K562 (cell line): Measurements from ENCODE around the gene DCST1. TPM values are rescaled to one million over a fixed set of nuclear protein-coding genes. Genes with fewer than 3 reads are reported as not detected.

Experiments
- C11orf30 ChIP-seq: fragments of 450-650 bp; IDR thresholded peaks from 2 replicates; pipeline ENCODE4 v1.6.1; 2016; ENCODE audit warnings: low read depth, mild to moderate bottlenecking
- JUND ChIP-seq, 2 experiments: IDR thresholded peaks; 2 replicates in 1 of 2; 3 replicates in 1 of 2; pipeline ENCODE4 v1.6.1; 2011; ENCODE audit warnings: borderline replicate concordance in 2 of 2, low read depth in 2 of 2, low read length in 2 of 2, improper control_type of control experiment in 1 of 2, missing biosample characterization in 1 of 2, missing genetic modification characterization in 1 of 2, missing genetic modification reagents in 1 of 2
- PRDM10 ChIP-seq: fragments of 450-650 bp; IDR thresholded peaks from 2 replicates; pipeline ENCODE4 v1.6.1; 2018; ENCODE audit not compliant: partially characterized antibody
- VEZF1 ChIP-seq: fragments of 200-800 bp; sonication (Bioruptor generic); IDR thresholded peaks from 2 replicates; pipeline ENCODE4 v1.6.1; 2017; ENCODE audit warnings: missing genetic modification characterization, missing compliant biosample characterization
- polyA plus RNA-seq, 8 experiments: library from polyadenylated mRNA; depleted of rRNA in 4 of 8; stranded (reverse) in 5 of 8; unstranded in 3 of 8; fragments of >200 nt; fragmentation: Nextera tagmentation in 2 of 8; fragmentation: Illumina TruSeq in 1 of 8; extraction: Ambion mirVana in 2 of 8; extraction: Trizol in 1 of 8; gene quantifications; 2 replicates each; pipeline versions ENCODE4 v1.2.1 to v1.2.3, GENCODE V29; 2011 to 2014; ENCODE audit warnings: inconsistent platforms in 1 of 8, missing spikeins in 1 of 8
- total RNA-seq, 7 experiments: library from RNA; depleted of rRNA in 6 of 7; stranded (reverse); fragments of >200 nt in 6 of 7; fragmentation: Illumina TruSeq in 2 of 7; extraction: Trizol in 2 of 7; gene quantifications; 2 replicates each; pipeline versions ENCODE4 v1.2.1 to v1.2.3, GENCODE V29; 2011 to 2021; ENCODE audit warnings: low replicate concordance in 1 of 7

The DCST1 gene
- total and polyA plus RNA-seq, 9 of the 15 experiments (the other 6 are each of a cell fraction or from before 2014, with no cell fraction given) = not detected

DNA sequence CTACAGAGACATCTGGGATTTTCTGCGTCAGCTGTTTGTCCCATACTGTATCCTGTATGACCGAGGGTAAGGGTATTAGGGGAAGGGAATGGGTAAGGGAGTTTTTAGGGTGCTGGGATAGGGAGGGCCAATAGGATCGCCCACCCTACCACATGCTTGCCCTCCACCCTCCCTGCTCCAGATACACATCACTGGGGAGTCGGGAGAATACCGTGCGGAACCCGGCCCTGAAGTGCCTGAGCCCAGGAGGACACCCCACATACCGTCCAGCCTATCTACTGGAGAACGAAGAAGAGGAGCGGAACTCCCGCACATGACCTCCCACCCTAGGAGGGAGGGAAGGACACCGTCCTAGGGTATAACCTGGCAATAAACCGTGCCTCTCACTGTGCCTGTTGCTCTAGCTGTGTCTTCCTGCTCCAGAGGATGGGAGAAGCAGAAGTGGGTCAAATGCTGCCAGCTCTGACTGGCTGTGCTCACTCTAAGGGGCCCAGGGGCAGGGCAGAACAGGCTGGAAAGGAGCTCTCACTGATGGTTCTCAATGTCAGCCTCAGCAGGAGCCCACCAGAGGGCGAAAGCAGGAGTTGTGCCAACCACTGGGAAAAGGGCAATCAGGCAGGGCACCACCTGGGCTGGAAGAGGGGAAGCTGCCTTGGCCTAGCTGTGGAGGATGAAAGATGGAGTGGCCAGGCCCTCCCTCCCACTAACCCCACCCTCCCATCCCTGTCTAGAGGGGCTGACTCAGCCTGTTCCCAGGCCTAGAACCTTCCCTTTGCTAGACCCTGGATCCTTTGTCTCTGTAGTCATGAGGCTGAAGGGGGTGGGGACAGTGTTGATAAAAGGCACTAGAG is 40.7 kb upstream of the DCST1 start (continued):
- TF ChIP-seq VEZF1 (CRISPR knock-in tag) (peak; percentile 46; the same call in 1 of the 2 replicates), C11orf30 (peak; percentile 40), JUND (IDR thresholded peaks at IDR 0.05; ENCODE audit: borderline replicate concordance, low read depth, low read length) (peak; percentile 84), JUND (tag; IDR thresholded peaks at IDR 0.05; ENCODE audit: borderline replicate concordance, low read depth, low read length) (peak; percentile 37; the same call in 1 of the 3 replicates), PRDM10 (peak; percentile 5)
- TF ChIP-seq, all 486 proteins: peak for 21
